Breast epithelium (tissue), 3 donors: ENCODE results near the gene ZBTB43.

Experiments
- CTCF ChIP-seq, 3 donors: fragments of 450-650 bp; IDR thresholded peaks; one replicate each; pipeline ENCODE4 v1.5.1; 2016 to 2017; ENCODE audit warnings: antibody characterized with exemption in 3 of 3, mild to moderate bottlenecking in 3 of 3, moderate library complexity in 3 of 3
- POLR2AphosphoS5 ChIP-seq, 3 donors: sonication (generic); formaldehyde crosslinking; IDR thresholded peaks; one replicate each; pipeline ENCODE4 v1.6.1; 2017; ENCODE audit warnings: antibody characterized with exemption in 3 of 3

GRCh38 chr9:126804198-126804695, 593 bp upstream of the ZBTB43 start:
- no peak for TF ChIP-seq CTCF (IDR thresholded peaks at IDR 0.05)
- TF ChIP-seq POLR2AphosphoS5 (IDR thresholded peaks at IDR 0.05) = no peak
